ENCODE data around the gene ATP6V0D1.

ATP6V0D1 gene

GRCh38 chr16:67431775-67432505, 49.0 kb downstream of the ATP6V0D1 start:
- no peak for TF ChIP-seq JUND (IDR thresholded peaks at IDR 0.05; ENCODE audit: low read depth)
- no peak for DNase-seq (ENCODE audit: low read depth in 1 of 2, low spot score in 1 of 2)
- in situ Hi-C loops (cut with HindIII; ENCODE audit: low pct_unique_long_range_greater_than_20kb, low sequenced_read_pairs): no loop called here

- in situ Hi-C loops (cut with HindIII; ENCODE audit: low pct_unique_long_range_greater_than_20kb, low sequenced_read_pairs): no loop called here
- no peak for TF ChIP-seq JUND (IDR thresholded peaks at IDR 0.05; ENCODE audit: low read depth)
- peak; percentile 76 to 77 for DNase-seq (ENCODE audit: low read depth in 1 of 2, low spot score in 1 of 2)
Measured at GRCh38 chr16:67430977-67431774, 49.8 kb downstream of the ATP6V0D1 start, which contains the start of gene HSD11B2. TSS of gene HSD11B2 (plus strand) at chr16:67431121. CDS start at chr16:67431249, 128 bp downstream.

GRCh38 chr16:67430504-67430976, 50.4 kb downstream of the ATP6V0D1 start:
- DNase-seq (ENCODE audit: low read depth in 1 of 2, low spot score in 1 of 2): peak in 1 of 2 experiments; percentile 71
- in situ Hi-C loops (cut with HindIII; ENCODE audit: low pct_unique_long_range_greater_than_20kb, low sequenced_read_pairs): no loop called here
- TF ChIP-seq JUND (IDR thresholded peaks at IDR 0.05; ENCODE audit: low read depth): no peak

- DNase-seq (ENCODE audit: low read depth in 1 of 2, low spot score in 1 of 2): no peak
- in situ Hi-C loops (cut with HindIII; ENCODE audit: low pct_unique_long_range_greater_than_20kb, low sequenced_read_pairs): no loop called here
- no peak for TF ChIP-seq JUND (IDR thresholded peaks at IDR 0.05; ENCODE audit: low read depth)
Measured at GRCh38 chr16:67429799-67430503, 51.0 kb downstream of the ATP6V0D1 start.

- no peak for TF ChIP-seq JUND (IDR thresholded peaks at IDR 0.05; ENCODE audit: low read depth)
- DNase-seq (ENCODE audit: low read depth in 1 of 2, low spot score in 1 of 2): no peak
- in situ Hi-C loops (cut with HindIII; ENCODE audit: low pct_unique_long_range_greater_than_20kb, low sequenced_read_pairs): no loop called here
Measured at GRCh38 chr16:67429053-67429798, 51.7 kb downstream of the ATP6V0D1 start.

- TF ChIP-seq JUND (IDR thresholded peaks at IDR 0.05; ENCODE audit: low read depth): no peak
- peak; percentile 68 to 81 for DNase-seq (ENCODE audit: low read depth in 1 of 2, low spot score in 1 of 2)
- in situ Hi-C loops (cut with HindIII; ENCODE audit: low pct_unique_long_range_greater_than_20kb, low sequenced_read_pairs): no loop called here
Measured at GRCh38 chr16:67428146-67428731, 52.7 kb downstream of the ATP6V0D1 start.

GRCh38 chr16:67426950-67427349, 54.0 kb downstream of the ATP6V0D1 start:
- no peak for DNase-seq (ENCODE audit: low read depth in 1 of 2, low spot score in 1 of 2)
- in situ Hi-C loops (cut with HindIII; ENCODE audit: low pct_unique_long_range_greater_than_20kb, low sequenced_read_pairs): no loop called here
- no peak for TF ChIP-seq JUND (IDR thresholded peaks at IDR 0.05; ENCODE audit: low read depth)

- in situ Hi-C loops (cut with HindIII; ENCODE audit: low pct_unique_long_range_greater_than_20kb, low sequenced_read_pairs): no loop called here
Measured at GRCh38 chr16:67426022-67426421, 54.9 kb downstream of the ATP6V0D1 start.

GRCh38 chr16:67425580-67425979, 55.4 kb downstream of the ATP6V0D1 start:
- no peak for TF ChIP-seq JUND (IDR thresholded peaks at IDR 0.05; ENCODE audit: low read depth)
- in situ Hi-C loops (cut with HindIII; ENCODE audit: low pct_unique_long_range_greater_than_20kb, low sequenced_read_pairs): no loop called here
- no peak for DNase-seq (ENCODE audit: low read depth in 1 of 2, low spot score in 1 of 2)

More at GRCh38 chr16:67426022-67426421, 54.9 kb downstream of the ATP6V0D1 start:
- no peak for TF ChIP-seq JUND (IDR thresholded peaks at IDR 0.05; ENCODE audit: low read depth)
- DNase-seq (ENCODE audit: low read depth in 1 of 2, low spot score in 1 of 2): no peak

GRCh38 chr16:67425061-67425460, 55.9 kb downstream of the ATP6V0D1 start:
- DNase-seq (ENCODE audit: low read depth in 1 of 2, low spot score in 1 of 2): no peak
- in situ Hi-C loops (cut with HindIII; ENCODE audit: low pct_unique_long_range_greater_than_20kb, low sequenced_read_pairs): no loop called here
- TF ChIP-seq JUND (IDR thresholded peaks at IDR 0.05; ENCODE audit: low read depth): no peak

GRCh38 chr16:67424261-67424615, 56.7 kb downstream of the ATP6V0D1 start:
- no peak for DNase-seq (ENCODE audit: low read depth in 1 of 2, low spot score in 1 of 2)
- in situ Hi-C loops (cut with HindIII; ENCODE audit: low pct_unique_long_range_greater_than_20kb, low sequenced_read_pairs): no loop called here
- no peak for TF ChIP-seq JUND (IDR thresholded peaks at IDR 0.05; ENCODE audit: low read depth)
